DMS153 treated with DMSO at 0.1 percent for 48 hours (cell line): ENCODE measurements around the gene ARSG.
"Not testable (repeated sequence)": the region's sequence is repeated elsewhere in the genome, so short reads cannot be mapped to it uniquely, and the experiment has no call there.

Experiments
- DNase-seq: peaks from one replicate; lab custom pipeline; 2025; ENCODE audit not compliant: unreplicated experiment; lab: John Stamatoyannopoulos, UW

ARSG gene

GRCh38 chr17:68327823-68328557, 36.7 kb downstream of the ARSG start:
- DNase-seq = no peak

DNA sequence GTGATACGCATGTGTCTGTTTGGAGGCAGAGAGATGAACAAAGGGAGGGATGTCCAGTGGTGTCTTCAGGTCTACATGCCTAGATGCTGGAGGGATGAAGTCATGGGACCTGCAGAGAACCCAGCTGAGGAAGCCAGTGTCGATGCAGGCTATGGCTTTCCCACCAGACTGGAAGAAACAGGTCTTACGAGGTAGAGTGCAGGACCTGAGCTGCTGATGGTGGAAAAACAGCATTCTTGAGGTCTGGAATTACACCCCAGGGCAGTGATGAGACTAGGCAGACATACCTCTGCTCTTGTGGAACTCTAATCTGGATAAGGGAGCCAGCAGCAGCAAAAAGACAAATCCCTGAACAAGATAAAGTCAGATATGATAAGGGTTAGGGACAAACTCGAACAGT, 37.4 kb downstream of the ARSG start:
- DNase-seq = no peak

DNA sequence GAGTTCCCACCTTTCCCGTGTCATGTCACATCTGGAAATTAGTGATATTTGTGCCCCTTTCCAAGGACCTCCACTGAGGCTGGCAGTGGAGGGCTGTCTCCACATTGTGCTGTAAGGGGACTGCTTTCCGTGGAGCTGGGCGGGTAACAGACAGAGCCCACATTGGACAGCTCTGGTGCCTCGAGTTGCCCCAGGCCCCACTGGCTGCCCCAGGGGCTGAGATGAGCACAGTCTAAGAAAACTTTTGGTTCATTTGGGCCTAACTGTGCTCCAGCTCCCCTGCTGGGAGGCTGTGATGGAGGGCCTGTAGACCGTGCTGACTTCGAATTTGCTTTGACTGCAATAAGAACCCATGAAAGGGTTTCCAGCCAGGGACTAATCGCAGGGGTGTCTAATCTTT, 38.0 kb downstream of the ARSG start:
- no peak for DNase-seq

GRCh38 chr17:68331932-68332331, 40.6 kb downstream of the ARSG start:
- DNase-seq = not testable (repeated sequence)

DNA sequence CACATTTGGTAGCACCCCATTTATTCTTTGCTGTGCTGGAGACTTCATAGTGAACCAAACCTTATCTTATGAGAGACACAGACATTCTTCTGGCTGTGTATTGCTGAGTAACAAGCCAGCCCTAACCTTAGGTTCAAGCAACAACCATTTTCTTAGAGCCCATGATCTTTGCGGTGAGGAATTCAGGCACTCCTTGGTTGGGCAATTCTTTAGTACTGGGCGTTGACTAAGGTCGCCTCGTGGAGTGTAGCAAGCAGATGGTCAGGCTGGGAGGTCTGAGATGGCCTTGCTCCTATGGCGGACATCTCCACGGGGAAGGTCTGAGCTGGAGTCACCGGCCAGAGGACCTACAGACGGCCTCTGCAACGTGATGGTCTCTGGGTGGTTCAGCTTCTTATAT, 43.1 kb downstream of the ARSG start:
- no peak for DNase-seq

DNA sequence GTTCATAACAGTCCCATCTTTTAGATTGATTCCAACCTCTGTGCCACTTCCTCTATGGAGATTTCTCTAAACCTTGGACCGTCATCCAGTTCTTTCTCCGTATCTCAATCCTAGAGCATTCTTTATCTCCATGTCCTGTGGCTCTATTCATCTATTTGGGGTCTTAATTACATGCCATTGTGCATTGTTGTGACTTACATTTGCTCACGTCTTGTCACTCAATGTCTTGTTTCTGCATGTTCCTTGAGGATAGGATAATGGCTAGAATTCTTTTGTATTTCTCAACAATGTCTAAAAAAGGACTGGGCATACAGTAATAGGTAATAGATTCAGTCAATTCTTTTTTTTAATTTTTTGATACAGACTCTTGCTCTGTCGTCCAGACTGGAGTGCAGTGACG, 50.2 kb downstream of the ARSG start:
- DNase-seq = no peak

GRCh38 chr17:68343976-68344375, 52.7 kb downstream of the ARSG start:
- DNase-seq = no peak

GRCh38 chr17:68344701-68345136, 53.4 kb downstream of the ARSG start:
- no peak for DNase-seq

GRCh38 chr17:68346448-68346847, 55.2 kb downstream of the ARSG start:
- no peak for DNase-seq

GRCh38 chr17:68347380-68347779, 56.1 kb downstream of the ARSG start:
- no peak for DNase-seq

DNA sequence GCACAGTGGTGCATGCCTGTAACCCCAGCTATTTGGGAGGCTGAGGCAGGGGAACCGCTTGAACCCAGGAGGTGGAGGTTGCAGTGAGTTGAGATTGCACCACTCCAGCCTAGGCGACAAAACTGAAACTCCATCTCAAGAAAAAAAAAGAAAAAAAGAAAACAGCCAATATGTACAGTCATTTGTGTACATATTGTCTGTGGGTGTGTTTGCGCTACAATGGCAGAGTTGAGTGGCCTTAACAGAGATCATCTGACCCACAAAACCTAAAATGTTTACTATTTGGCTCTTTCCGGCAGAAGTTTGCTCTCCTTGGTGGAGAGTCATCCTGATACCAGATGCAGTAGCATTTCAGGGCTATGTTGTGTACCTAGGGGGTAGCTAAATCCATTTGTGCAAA, 57.9 kb downstream of the ARSG start:
- no peak for DNase-seq

- no peak for DNase-seq
Observed at GRCh38 chr17:68351395-68351794, 60.1 kb downstream of the ARSG start.

DNA sequence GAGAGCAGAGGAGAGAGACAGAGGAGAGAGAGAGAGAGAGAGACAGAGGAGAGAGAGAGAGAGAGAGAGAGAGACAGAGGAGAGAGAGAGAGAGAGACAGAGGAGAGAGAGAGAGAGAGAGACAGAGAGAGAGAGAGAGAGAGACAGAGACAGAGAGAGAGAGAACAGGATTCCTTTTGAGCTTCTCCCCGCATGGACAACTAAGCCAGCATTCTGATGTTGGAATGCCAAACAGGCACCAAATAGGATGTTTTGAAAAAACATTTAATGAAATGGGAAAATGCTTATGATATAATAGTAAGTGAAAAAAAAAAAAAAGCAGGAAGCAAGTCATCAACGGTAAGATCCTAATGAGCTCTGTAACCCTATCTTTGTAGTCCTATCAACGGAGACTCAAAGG, 60.7 kb downstream of the ARSG start:
- DNase-seq = no peak

DNA sequence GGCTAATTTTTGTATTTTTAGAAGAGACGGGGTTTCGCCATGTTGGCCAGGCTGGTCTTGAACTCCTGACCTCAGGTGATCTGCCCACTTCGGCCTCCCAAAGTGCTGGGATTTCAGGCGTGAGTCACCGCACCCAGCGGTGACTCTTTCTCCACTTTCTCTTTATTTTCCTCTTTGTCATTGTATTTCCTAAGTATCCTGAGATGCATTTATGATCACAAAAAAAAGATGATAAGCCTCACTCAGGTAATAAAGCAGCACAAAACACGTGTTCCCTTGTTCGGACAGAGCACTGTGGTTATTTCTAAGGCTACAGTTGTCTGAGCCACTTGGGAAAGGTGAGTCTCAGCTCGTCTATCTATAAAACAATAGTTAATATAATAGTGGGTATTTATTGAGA, 61.4 kb downstream of the ARSG start:
- DNase-seq = not testable (repeated sequence)

DNA sequence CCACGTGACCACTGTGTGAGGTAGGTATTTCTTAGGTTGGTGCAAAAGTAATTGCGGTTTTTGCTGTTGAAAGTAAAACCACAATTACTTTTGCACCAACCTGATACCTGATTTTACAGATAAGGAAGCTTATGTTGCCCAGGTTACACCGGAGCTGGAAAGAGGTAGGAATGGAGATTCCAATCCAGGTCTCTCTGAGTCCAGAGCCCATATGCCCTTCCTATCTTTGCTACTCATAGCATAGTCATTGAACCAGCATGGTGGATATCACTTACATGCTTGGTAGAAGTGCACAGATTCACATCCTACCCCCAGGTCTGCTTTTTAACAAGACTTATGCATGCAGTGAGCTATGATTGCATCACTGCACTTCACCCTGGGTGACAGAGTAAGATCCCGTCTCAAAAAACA, 61.8 kb downstream of the ARSG start:
- no peak for DNase-seq

DNA sequence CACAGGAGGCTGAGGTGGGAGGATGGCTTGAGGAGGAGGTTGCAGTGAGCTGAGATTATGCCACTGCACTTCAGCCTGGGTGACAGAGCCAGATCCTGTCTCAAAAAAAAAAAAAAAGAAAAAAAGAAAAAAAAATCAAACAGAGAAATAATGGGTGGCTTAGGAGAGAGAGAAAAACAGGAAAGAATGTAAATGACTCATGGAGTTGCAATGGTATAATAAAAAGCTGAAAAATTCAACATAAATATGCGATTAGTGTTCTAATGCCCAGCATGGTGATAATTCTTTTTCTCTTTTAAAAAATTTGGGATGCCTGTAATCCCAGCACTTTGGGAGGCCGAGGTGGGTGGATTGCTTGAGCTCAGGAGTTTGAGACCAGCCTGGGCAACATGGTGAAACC, 63.0 kb downstream of the ARSG start:
- DNase-seq = not testable (repeated sequence)

- not testable (repeated sequence) for DNase-seq
Observed at GRCh38 chr17:68355108-68355507, 63.8 kb downstream of the ARSG start.

- DNase-seq = no peak
Observed at GRCh38 chr17:68356520-68356919, 65.2 kb downstream of the ARSG start.

DNA sequence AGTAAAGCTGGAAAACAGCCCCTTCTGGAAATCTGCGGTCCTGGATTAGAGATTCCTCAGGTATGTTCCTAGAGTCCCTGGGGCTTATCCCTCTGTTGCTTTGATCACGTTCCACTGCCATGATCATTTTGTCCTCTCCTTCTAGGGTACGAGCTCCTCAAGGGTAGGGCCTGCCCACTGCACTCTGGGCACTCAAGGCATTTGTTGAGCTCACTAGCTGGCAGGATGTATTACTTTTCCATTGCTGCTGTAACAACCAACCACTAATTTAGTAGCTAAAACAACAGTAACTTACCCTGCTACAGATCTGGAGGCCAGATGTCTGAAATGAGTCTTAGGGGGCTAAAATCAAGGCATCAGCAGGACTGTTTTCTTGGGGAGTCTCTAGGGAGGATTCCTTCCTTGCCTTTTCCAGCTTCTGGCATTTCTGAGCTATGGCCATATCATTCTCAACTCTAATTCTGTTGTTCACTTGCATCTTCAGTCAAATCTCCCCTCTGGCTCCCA, 65.7 kb downstream of the ARSG start:
- DNase-seq = no peak

DNA sequence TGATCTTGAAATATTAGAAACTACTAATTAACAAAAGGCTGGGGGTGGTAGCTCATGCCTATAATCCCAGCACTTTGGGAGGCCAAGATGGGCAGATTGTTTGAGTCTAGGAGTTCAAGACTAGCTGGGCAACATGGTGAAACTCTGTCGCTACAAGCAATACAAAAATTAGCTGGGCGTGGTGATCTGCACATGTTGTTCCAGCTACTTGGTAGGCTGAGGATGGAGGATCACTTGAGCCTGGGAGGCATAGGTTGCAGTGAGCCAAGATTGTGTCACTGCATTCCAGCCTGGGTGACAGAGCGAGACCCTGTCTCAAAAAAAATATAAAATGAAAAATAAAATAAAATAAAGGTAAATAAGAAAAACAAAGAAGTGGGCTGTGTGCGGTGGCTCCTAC, 66.6 kb downstream of the ARSG start:
- no peak for DNase-seq

DNA sequence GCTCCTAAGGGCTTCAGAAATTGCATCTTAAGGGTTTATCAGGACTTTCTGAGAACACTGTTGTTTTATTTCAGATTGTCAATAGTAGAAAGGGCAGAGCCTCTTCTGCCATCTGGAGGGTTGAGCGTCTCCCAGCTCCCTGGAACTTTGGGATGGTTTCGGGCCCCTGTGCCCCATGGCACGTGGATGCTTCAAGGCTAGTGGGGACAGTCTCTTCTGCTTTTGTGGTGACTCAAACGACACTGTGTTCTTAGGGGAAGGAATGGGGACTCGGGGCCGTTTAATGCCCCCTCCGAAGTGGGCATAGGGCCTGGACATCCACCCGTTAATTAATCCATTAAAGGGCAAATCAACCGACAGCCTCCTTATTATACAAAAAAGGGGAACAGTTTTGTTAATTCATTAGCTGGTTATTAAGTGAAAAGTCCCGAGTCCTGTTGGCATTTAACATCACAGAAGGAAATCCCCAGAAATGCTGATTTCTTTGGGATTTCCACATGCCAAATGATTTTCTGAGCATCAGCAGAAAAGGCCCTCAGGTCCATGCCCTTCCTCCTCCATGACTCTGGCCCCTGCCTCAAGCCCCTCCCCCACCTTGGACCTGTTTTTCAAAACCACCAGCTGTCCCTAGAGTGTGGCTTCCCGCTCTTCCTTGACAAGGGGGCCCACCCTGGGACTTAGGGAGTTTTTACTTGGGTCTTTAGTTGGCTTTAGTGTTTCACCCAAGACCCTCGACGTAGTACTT, 68.7 kb downstream of the ARSG start:
- DNase-seq = no peak

DNA sequence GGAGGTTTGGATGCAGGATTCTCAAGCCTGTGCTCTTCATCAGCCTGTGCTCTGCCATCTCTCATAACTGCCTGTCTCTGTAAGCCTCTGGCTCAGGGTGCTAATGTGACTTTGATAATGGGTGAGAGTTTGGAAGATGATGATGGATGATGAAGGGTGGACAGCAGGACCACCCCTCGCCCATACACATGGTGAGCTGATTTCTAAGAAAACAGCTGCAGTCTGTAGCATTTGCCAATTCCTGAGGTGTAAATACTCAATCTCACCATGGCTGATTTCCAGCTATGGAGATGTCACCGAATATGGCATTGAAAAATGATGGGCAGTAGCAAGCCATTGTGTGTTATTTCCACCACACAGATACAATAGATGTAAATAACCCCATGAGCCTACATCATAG, 74.2 kb downstream of the ARSG start:
- no peak for DNase-seq
